SU-DHL-6 (cell line): Measurements from ENCODE around the gene SLC35F1.

ENCODE experiments used
- EZH2phosphoT487 ChIP-seq: fragments of 200-600 bp; sonication (generic), shearing (Covaris generic); conservative IDR thresholded peaks from 2 replicates; pipeline ENCODE4 v1.6.1; 2018; ENCODE audit warnings: mild to moderate bottlenecking, antibody characterized with exemption, low read length, moderate library complexity, mixed read lengths
- TF ChIP-seq, protein P1 (sequence below): fragments of 200-600 bp; sonication (generic); IDR thresholded peaks from one replicate; pipeline ENCODE4 v1.5.1; 2017; ENCODE audit warnings: antibody characterized with exemption, mild to moderate bottlenecking, low read length, moderate library complexity; ENCODE audit not compliant: insufficient read depth, poor library complexity, severe bottlenecking

DNA sequence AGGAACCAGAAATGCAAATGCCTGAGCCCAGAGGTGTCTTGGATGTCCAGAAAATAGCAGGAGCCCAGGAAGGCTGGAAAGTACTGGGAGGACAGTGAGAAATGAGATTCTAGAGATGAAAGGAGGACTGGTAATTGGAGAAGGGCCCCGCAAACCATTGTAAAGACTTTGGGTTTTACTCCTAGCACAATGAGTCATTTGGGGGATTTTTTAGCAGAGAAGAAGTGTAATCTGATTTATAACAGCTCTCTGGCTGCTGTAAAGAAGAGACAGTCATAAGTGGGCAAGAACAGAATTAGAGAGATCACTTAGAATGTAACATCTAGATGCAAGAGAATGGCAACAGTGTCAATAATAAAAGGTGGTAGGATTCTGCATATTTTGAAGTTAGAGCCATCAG lies 40.2 kb downstream of the SLC35F1 start:
- TF ChIP-seq, protein P1, sequence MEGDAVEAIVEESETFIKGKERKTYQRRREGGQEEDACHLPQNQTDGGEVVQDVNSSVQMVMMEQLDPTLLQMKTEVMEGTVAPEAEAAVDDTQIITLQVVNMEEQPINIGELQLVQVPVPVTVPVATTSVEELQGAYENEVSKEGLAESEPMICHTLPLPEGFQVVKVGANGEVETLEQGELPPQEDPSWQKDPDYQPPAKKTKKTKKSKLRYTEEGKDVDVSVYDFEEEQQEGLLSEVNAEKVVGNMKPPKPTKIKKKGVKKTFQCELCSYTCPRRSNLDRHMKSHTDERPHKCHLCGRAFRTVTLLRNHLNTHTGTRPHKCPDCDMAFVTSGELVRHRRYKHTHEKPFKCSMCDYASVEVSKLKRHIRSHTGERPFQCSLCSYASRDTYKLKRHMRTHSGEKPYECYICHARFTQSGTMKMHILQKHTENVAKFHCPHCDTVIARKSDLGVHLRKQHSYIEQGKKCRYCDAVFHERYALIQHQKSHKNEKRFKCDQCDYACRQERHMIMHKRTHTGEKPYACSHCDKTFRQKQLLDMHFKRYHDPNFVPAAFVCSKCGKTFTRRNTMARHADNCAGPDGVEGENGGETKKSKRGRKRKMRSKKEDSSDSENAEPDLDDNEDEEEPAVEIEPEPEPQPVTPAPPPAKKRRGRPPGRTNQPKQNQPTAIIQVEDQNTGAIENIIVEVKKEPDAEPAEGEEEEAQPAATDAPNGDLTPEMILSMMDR: no peak
- no peak for TF ChIP-seq EZH2phosphoT487
